GM21360 (cell line): ENCODE results near the gene LMTK3.

Source experiments
- ATAC-seq: cut with Tn5 transposase; IDR thresholded peaks from one replicate; pipeline ENCODE4 v1.9.1; 2021; ENCODE audit warnings: mild to moderate bottlenecking, moderate library complexity; ENCODE audit not compliant: unreplicated experiment

LMTK3 gene, protein sequence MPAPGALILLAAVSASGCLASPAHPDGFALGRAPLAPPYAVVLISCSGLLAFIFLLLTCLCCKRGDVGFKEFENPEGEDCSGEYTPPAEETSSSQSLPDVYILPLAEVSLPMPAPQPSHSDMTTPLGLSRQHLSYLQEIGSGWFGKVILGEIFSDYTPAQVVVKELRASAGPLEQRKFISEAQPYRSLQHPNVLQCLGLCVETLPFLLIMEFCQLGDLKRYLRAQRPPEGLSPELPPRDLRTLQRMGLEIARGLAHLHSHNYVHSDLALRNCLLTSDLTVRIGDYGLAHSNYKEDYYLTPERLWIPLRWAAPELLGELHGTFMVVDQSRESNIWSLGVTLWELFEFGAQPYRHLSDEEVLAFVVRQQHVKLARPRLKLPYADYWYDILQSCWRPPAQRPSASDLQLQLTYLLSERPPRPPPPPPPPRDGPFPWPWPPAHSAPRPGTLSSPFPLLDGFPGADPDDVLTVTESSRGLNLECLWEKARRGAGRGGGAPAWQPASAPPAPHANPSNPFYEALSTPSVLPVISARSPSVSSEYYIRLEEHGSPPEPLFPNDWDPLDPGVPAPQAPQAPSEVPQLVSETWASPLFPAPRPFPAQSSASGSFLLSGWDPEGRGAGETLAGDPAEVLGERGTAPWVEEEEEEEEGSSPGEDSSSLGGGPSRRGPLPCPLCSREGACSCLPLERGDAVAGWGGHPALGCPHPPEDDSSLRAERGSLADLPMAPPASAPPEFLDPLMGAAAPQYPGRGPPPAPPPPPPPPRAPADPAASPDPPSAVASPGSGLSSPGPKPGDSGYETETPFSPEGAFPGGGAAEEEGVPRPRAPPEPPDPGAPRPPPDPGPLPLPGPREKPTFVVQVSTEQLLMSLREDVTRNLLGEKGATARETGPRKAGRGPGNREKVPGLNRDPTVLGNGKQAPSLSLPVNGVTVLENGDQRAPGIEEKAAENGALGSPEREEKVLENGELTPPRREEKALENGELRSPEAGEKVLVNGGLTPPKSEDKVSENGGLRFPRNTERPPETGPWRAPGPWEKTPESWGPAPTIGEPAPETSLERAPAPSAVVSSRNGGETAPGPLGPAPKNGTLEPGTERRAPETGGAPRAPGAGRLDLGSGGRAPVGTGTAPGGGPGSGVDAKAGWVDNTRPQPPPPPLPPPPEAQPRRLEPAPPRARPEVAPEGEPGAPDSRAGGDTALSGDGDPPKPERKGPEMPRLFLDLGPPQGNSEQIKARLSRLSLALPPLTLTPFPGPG (N-terminal part only)

DNA sequence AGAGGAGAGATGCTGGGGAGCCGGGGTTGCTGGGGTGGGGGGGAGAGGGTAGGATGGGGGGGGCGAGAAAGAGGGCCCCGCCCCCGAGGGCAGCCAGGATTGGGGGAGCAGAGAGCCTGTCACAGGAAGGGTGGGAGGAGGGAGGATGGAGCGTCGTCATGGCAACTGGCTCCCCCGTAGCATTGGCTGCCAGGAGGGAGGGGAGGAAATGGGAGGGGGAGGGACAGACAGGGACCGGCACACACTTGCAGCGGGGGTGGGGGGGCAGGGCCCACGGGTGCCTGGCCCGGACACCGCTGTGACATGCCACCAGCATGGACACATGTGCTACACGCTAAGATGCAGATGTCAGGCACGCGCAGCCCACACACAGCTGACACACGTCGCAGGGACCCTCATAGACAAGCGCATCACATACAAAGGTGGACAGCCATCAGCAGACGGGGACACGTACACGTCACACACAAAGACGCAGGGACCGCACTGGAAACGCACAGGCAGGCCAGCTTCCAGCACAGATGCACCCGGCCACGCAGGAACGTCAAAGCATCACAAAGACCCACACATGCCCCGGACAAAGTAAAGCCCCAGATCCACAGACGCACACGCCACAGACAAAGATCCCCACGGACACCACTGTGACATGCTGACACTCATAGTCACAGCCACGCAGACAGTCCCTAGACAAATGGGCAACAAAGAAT, at the start of gene LMTK3:
LMTK3 (minus strand) TSS at position 36 of the 704 bp plus-strand sequence. CDS start 259 bp downstream, outside the sequence.
- ATAC-seq, result no peak

DNA sequence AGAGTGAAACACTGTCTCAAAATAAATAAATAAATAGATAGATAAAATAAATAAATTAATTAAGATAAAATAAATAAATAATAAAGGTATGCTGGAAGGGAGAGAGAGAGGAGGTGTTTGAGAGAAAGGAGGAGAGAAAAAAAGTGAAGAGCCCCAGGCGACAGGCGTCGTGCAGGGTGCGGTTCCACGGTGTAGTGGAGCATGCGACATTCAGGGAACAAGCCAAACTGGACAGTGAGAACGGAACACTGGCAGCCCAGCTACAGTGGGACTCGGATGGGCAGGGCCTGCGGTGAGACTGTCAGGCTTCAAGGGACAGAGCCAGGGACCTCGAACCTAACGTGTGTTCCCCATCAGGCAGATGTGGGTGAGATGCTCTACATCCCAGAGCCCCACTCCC, 49.8 kb upstream of the LMTK3 start:
- no peak for ATAC-seq

DNA sequence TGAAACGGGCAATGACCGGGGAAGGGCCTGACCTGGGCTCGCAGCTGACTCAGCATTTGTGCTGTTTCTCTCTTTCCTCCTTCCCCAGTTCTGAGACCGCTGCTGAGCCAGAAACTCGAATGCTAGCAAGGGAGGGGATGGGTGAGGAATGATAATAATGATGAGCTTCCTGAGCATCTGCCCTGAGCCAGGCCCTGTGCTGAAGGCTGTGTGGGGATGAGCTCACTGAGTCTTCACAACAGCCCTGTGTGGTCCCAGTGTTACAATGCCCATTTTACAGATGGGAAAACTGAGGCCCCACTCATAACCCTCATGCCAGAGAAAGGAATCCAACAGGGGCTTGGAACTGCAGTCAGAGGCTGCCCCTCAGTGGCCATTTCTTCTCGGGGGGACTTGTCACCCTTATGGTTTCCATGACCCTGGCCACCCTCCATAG, 48.5 kb upstream of the LMTK3 start:
- ATAC-seq, result no peak

DNA sequence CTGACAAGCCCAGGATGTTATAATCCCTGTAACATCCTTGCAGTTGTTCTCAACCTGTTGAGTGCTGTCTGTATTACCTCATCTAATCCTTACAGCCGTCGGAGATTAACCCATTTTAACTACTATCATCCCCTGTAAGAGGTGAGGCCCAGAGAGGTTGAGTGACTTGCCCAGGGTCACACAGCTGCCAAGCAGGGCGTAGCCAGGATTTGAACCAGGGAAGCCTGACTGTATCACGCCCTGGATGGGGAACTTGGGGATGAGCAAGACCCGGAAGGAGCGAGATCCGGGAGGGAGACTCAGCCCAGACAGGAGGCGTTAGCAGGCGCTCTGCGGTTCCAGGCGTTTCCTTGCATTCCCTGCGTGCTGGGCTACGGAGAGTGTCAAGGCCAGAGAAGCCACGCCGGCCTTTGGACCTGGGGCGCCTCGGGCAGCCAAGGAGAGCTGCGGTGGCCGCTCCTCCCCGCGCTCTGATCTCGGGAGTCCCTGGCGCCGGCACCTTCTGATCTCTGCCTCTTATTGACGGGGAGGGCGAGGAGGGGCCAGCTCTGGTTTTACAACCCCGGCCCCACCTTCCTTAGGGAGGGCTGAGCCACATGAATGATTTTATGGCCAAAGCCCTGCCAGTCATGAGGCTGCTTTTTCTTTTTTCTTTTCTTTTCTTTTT, 46.5 kb upstream of the LMTK3 start:
- no peak for ATAC-seq

DNA sequence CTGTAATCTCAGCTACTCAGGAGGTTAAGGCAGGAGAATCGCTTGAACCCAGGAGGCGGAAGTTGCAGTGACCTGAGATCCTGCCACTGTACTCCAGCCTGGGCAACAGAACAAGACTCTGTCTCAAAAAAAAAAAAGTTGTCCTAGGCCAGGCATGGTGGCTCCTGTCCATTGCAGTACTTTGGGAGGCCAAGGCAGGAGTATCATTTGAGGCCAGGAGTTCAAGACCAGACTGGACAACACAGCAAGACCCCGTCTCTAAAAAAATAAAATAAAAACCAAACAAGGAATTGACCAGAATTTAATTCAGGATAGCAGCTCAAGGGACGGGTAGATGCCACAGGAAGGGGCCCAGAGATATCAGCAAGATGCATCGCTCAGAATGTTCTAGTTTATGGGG, 45.2 kb upstream of the LMTK3 start:
- no peak for ATAC-seq

DNA sequence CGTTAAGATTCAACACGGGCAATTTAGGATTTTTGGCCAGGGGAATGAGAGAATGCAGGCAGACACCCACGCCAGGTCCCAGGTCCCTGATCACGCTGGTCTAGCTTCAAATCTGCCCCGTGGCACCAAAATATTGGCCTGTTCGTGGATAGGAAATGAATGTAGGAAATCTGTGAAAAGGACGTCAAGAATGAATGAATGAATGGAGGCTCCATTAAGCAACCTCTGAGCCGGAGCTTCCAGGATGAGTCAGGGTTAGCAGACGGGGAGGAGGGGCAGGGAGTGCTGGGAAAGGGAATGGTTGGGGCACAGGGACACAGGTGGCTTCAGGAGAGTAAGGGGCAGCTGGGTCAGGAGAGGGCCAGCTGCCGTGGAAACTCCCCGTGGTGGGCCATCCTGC, 44.5 kb upstream of the LMTK3 start:
- ATAC-seq, result no peak

DNA sequence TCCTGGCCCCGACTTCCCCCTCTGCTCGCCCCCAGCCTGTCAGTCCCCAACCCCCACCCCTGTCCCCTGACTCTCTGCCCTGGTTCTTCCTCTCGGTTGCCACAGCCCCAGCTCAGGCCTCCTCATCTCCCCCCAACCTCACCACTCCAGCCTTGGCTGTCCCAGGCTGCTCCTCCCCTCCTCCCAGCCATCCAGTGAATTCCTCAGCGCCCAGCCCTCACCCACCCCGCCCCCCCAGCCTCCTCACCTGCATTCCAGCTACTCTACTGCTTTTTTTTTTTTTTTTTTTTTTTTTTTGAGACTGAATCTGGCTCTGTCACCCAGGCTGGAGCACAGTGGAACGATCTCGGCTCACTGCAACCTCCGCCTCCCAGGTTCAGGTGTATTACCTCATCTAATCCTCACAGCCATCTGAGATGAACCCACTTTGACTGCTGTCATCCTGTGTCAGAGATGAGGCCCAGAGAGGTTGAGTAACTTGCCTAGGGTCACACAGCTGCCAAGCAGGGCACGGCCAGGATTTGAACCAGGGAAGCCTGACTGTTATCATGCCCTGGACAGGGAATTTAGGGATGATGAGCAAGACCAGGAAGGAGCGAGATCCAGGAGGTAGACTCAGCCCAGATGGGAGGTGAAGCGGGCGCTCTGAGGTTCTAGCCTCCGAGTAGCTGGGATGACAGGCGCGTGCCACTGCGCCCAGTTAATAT, 42.9 kb upstream of the LMTK3 start:
- ATAC-seq, result no peak

DNA sequence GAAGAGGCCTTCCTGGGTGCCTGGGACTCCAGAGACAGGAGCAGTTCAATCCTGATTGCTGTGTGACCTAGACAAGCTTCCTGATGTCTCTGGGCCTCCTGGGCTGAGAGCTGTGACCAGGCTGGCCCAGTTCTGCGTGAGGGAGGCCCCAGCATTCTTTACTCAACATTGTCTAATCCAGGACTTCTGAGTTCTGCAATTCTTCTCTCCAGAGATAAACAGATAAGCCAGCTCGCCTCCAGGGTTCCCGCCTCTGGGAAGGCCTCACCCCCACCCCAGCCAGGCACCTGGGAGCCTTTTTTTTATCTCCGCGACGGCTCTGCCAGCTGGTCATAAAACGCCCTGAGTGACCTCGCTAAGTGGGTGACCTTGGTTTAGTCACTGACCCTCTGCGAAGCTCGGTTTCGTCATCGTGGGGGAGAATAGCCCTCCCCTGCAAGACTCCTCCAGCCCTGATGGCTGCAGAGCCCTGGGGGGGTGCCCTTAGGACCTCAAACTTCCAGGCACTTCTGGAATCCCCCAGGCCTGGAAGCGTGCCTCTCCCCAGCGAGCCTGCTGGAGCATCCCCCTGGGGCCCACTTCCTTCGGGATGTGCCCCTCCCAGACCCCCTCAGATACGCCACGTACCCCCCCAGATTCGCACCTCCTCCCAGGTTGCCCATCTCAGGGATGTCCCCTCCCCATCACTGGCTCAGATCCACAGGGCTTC, 42.2 kb upstream of the LMTK3 start:
- ATAC-seq, result no peak

DNA sequence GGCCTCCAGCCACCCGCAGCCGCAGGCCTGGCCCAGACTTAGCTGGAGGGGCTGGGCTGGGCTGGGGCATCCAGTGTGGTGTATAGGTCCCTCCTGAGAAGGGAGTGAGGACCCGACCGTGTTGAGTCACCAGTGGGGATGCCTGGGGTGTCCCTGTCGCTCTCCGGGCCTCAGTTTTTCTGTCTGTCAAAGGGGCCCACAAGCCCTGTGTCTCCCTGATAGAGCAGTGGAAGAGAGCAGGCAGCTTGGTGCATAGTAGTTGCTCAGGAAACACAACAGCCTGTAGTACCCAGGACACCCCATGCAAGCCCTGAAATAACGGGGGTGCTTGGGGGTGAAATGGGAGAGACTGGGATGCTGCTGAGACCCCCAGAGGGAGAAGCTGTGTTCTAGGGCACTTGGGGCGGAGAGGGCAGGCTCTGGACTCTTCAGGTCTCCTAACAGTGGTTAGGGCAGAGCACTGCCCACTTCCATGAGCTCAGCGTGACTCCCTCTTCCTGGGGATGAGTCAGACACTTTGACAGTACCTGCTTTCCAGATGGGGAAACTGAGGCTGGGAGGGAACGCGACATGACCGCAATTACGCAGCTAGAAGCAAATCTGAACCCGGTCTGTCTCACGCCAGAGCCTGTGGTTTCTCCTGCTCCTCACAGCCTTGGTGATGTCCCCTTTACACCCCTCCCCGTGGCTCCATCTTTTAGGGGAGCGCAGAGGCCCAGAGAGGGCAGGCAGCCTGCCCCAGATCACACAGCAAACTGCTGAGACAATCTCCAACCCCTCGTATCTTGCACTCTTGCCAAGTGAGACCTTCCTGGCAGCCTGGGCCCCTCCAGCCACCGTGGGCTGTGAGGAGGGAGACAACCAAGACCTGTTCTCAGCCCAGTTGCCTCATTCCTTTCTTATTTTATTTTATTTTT, 41.0 kb upstream of the LMTK3 start:
- ATAC-seq, result no peak

DNA sequence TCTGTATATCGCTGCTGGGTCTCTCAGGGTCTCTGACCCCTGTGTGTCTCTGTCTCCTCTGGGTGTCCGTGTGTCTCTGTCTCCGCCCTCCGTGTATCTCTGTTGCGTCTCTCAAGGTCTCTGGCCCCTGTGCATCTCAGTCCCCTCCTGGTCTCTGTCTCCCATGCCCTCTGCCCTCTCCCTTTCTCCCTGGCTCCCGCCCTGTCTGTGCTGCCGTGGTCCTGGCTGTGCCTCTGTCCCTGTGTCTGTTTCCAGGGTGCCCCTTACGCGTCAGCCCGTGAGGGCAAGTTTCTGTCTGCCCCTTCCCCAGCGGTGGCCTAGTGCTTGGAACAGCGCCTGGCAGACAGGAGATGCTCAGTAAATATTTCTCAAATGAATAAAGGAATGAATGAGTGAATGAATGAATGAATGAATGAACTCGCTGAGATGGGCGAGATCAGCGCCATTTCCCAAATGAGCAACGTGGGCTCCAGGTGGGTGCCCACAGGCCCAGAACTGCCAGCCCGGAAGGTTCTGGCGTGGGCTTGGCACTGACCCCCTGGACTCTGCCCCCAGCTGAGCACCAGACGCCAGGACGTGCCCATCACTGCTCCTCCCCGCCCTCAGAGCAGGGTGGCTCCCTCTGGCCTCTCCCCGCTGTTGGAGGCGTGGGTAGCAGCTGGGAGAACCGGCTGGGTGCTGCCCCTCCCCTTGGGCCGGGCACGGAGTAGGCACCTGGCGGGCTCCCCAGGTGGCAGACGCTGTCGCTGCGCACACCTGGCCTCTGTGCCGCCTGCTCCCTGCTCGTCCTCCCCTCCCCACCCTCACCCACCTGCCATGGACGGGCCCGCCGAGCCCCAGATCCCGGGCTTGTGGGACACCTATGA, 40.0 kb upstream of the LMTK3 start, which contains the start of gene SULT2B1:
SULT2B1 (plus strand) TSS at position 736 of the 866 bp plus-strand sequence; CDS start at position 817, 81 bp downstream.
- no peak for ATAC-seq

DNA sequence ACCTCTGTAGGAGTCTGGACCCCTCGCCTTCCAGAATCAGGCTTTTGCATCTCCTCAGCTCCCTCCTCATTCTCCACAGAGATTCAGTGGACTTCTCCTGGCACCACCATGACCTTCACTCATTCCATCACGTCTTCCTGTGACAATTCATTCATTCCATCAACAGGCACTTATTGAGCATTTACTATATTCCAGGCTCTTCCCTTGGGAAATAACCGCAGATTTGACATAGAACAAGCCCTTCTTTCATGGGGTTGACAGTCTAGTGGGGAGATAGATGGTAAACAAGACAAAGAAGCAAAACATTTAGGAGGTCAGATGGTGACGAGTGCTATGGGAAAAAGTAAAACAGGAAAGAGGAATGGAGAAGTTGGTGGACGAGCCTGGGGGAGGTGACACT, 37.7 kb upstream of the LMTK3 start:
- ATAC-seq, result no peak

DNA sequence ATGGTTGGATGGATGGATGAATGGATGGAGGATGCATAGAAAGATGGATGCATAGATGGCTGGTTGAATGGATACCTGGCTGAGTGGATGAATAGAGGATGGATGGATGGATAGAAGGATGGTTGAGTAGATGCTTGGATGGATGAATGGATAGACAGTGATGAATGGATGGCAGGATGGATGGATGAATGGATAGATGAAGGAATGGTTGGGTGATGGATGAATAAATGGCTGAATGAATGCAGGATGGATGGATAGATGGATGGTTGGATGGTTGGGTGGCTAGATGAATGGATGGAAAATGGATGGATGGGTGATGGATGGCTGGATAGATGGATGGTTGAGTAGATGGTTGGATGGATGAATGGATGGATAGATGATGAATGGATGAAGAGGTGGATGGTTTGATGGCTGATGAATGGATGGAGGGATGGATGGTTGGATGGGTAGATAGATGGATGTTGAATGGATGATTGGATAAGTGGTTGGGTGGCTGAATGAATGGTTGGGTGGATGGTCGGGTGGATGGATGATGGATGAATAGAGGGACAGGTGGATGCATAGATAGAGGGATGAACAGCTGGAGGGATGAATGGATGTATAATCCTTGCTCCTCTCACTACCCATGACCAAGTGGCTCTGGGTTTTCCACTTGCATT, 36.7 kb upstream of the LMTK3 start:
- ATAC-seq, result no peak

DNA sequence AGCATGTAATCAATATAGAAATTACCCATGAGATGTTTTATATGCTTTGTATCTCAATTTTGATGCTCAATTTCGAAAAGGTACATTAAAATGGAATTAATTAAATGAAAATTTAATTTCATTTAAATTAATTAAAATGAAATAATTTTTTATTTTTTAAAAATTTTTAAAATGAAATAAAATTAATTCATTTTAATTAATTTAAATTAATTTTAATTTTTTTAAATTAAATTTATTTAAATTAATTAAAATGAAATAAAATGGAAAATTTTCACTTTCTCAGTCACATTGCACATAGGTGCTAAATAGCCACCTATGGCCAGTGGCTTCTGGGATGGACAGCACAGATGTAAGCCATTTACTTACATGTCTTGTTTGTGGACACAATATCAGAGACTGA, 36.1 kb upstream of the LMTK3 start:
- no peak for ATAC-seq

DNA sequence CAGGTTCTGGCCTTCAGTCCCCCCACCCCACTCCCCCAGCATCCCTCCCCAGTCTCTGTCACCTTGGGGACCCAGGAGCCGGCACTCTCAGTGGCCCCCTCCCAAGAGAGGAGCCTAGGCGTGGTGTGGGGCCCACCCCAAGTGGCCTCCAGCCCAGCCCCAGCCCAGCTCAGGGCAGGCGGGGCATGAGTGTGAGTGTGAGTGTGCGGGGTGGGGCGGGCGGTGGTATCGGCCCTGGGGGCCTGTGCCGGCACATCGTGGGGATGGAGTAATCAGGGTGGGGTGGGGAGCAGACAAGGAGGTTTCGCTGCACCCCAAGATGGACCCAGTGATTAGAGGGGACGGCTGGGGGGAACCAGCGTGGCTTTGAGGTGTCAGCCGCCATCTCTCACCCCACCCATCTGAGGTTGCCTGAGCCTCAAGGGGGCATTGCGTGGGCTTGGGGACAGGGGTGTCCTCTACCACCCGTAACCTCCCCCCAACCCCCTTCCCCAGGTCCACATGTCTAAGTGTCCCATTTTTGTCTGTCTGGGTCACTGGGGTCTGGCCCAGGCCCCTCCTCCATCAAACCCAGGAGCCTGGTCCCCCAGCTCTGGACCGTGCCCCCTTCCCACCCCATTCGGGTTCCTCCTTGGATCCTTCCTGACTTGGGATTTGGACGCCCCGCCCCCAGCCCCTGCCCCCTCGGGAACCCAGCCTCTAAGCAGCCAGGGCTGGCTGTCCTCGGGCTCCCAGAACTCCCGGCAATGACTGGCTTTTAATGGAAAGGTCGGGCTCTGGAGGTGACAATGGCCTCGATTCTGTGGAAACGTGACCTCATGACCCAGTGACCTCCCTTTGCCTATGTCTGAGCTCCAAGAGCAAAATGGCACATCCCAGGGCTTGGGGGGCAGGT, 33.5 kb upstream of the LMTK3 start:
- ATAC-seq, result no peak

DNA sequence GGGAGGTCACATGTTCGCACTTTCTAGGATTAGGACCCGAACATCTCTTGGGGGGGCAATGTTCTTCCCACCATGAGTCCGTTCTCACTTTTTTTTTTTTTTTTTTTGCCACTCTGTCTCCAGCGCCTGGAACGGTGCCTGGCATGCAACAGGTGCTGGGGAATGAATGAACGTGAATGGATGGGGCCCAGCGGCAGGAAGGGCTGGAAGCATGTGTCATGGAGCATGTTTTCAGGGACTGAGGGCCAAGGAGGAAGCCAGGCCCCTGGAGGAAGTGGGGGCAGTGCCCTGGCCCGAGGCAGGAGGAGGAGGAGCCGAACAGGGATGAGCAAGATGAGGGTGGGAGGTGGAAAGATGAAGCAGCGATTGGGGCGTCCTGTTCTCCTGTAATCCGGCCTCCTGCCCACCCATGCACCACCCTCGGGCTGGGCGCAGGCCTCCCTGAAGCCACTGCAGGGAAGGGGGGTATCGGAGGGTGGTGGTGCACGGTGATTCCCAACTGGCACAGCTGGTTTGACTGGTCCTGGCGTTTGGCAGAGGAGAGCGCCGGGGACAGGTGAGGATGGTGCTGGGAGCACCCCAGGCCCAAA, 31.6 kb upstream of the LMTK3 start:
- ATAC-seq, result no peak
